HUES6 (cell line): ENCODE results near the gene TEX35.
"Not testable (repeated sequence)": the region's sequence is repeated elsewhere in the genome, so short reads cannot be mapped to it uniquely, and the experiment has no call there.

ENCODE experiments used
- H3K27ac ChIP-seq: 2 replicates; pipeline ENCODE4 v1.7.0; 2013; ENCODE audit warnings: low read depth, mild to moderate bottlenecking, low read length, inconsistent platforms
- H3K27me3 ChIP-seq: 2 replicates; pipeline ENCODE4 v1.6.1; 2013; ENCODE audit warnings: low read length; ENCODE audit not compliant: control insufficient read depth, insufficient read depth
- H3K36me3 ChIP-seq: 2 replicates; pipeline ENCODE4 v1.6.1; 2013; ENCODE audit warnings: low read length; ENCODE audit not compliant: control insufficient read depth, insufficient read depth
- H3K4me1 ChIP-seq: 2 replicates; pipeline ENCODE4 v1.6.1; 2013; ENCODE audit warnings: low read length; ENCODE audit not compliant: control insufficient read depth, insufficient read depth
- H3K4me3 ChIP-seq: 2 replicates; pipeline ENCODE4 v1.5.1; 2013; ENCODE audit warnings: low read depth, low read length
- H3K9ac ChIP-seq: one replicate; pipeline ENCODE4 v1.6.1; 2013; ENCODE audit warnings: mild to moderate bottlenecking, low read length
- H3K9me3 ChIP-seq: 2 replicates; pipeline ENCODE4 v1.6.1; 2013; ENCODE audit warnings: low read depth, low read length; ENCODE audit not compliant: control insufficient read depth, insufficient read depth

The TEX35 gene

GRCh38 chr1:178502856-178503255 lies 10.1 kb upstream of the TEX35 start:
- H3K27me3 ChIP-seq, result no peaks in the 10 kb centered on the region
- no peak overlapping the region for H3K27ac ChIP-seq
- no peak overlapping the region for H3K9ac ChIP-seq
- H3K36me3 ChIP-seq, result no peaks in the 10 kb centered on the region
- H3K4me3 ChIP-seq, result no peak overlapping the region
- no peaks in the 10 kb centered on the region for H3K9me3 ChIP-seq
- 0 out of 2 replicates have a peak, but pooled peaks cover 2% of the 10 kb centered on the region for H3K4me1 ChIP-seq

- not testable (repeated sequence) for H3K9ac ChIP-seq, H3K9me3 ChIP-seq, H3K27me3 ChIP-seq, H3K36me3 ChIP-seq, H3K4me3 ChIP-seq, H3K27ac ChIP-seq, H3K4me1 ChIP-seq
Measured at GRCh38 chr1:178503316-178503715, 9.6 kb upstream of the TEX35 start.

GRCh38 chr1:178503849-178504248 lies 9.1 kb upstream of the TEX35 start:
- Histone ChIP-seq H3K27me3 (no peaks in the 10 kb centered on the region), H3K4me1 (0 out of 2 replicates have a peak, but pooled peaks cover 2% of the 10 kb centered on the region), H3K36me3 (no peaks in the 10 kb centered on the region), H3K9me3 (no peaks in the 10 kb centered on the region), H3K27ac (no peak overlapping the region), H3K9ac (no peak overlapping the region), H3K4me3 (no peak overlapping the region)

GRCh38 chr1:178504286-178504685 lies 8.6 kb upstream of the TEX35 start:
- Histone ChIP-seq H3K4me3 (no peak overlapping the region), H3K4me1 (0 out of 2 replicates have a peak, but pooled peaks cover 2% of the 10 kb centered on the region), H3K36me3 (no peaks in the 10 kb centered on the region), H3K27ac (no peak overlapping the region), H3K9ac (no peak overlapping the region), H3K27me3 (no peaks in the 10 kb centered on the region), H3K9me3 (no peaks in the 10 kb centered on the region)

GRCh38 chr1:178506177-178506576 lies 6.7 kb upstream of the TEX35 start:
- Histone ChIP-seq H3K4me3 (no peak overlapping the region), H3K9ac (no peak overlapping the region), H3K27ac (no peak overlapping the region), H3K27me3 (no peaks in the 10 kb centered on the region), H3K9me3 (no peaks in the 10 kb centered on the region), H3K36me3 (no peaks in the 10 kb centered on the region), H3K4me1 (no peaks in the 10 kb centered on the region)

- Histone ChIP-seq H3K9me3 (no peaks in the 10 kb centered on the region), H3K4me3 (no peak overlapping the region), H3K36me3 (no peaks in the 10 kb centered on the region), H3K27ac (no peak overlapping the region), H3K27me3 (no peaks in the 10 kb centered on the region), H3K4me1 (no peaks in the 10 kb centered on the region), H3K9ac (no peak overlapping the region)
Measured at GRCh38 chr1:178506669-178507068, 6.2 kb upstream of the TEX35 start.

- no peak overlapping the region for H3K27ac ChIP-seq
- no peaks in the 10 kb centered on the region for H3K9me3 ChIP-seq
- H3K4me1 ChIP-seq, result no peaks in the 10 kb centered on the region
- no peaks in the 10 kb centered on the region for H3K36me3 ChIP-seq
- no peak overlapping the region for H3K4me3 ChIP-seq
- H3K9ac ChIP-seq, result no peak overlapping the region
- no peaks in the 10 kb centered on the region for H3K27me3 ChIP-seq
Measured at GRCh38 chr1:178509414-178510007, 3.4 kb upstream of the TEX35 start.

GRCh38 chr1:178510155-178510554 lies 2.8 kb upstream of the TEX35 start:
- no peak overlapping the region for H3K9ac ChIP-seq
- no peaks in the 10 kb centered on the region for H3K9me3 ChIP-seq
- no peaks in the 10 kb centered on the region for H3K36me3 ChIP-seq
- H3K27me3 ChIP-seq, result no peaks in the 10 kb centered on the region
- no peak overlapping the region for H3K27ac ChIP-seq
- H3K4me3 ChIP-seq, result no peak overlapping the region
- no peaks in the 10 kb centered on the region for H3K4me1 ChIP-seq

- no peak overlapping the region for H3K4me3 ChIP-seq
- no peaks in the 10 kb centered on the region for H3K9me3 ChIP-seq
- H3K36me3 ChIP-seq, result no peaks in the 10 kb centered on the region
- H3K27me3 ChIP-seq, result no peaks in the 10 kb centered on the region
- H3K4me1 ChIP-seq, result no peaks in the 10 kb centered on the region
- no peak overlapping the region for H3K27ac ChIP-seq
- no peak overlapping the region for H3K9ac ChIP-seq
Measured at GRCh38 chr1:178513278-178513983, 522 bp downstream of the TEX35 start.

GRCh38 chr1:178516110-178516509 lies 3.2 kb downstream of the TEX35 start:
- Histone ChIP-seq H3K4me1 (no peaks in the 10 kb centered on the region), H3K4me3 (no peak overlapping the region), H3K27me3 (no peaks in the 10 kb centered on the region), H3K36me3 (no peaks in the 10 kb centered on the region), H3K9ac (no peak overlapping the region), H3K9me3 (no peaks in the 10 kb centered on the region), H3K27ac (no peak overlapping the region)

- Histone ChIP-seq H3K36me3 (no peaks in the 10 kb centered on the region), H3K27ac (no peak overlapping the region), H3K4me3 (no peak overlapping the region), H3K27me3 (no peaks in the 10 kb centered on the region), H3K4me1 (no peaks in the 10 kb centered on the region), H3K9ac (no peak overlapping the region), H3K9me3 (no peaks in the 10 kb centered on the region)
Measured at GRCh38 chr1:178518894-178519293, 6.0 kb downstream of the TEX35 start.
